Activated CD8-positive, alpha-beta memory T cell treated with anti-CD3 and anti-CD28 coated beads, Interleukin-2, amount 50 U/mL, for 4 hours (primary cell): ENCODE data around the gene CLSTN3.

Experiments
- DNase-seq: peaks from one replicate; pipeline ENCODE4 v3.0.0-alpha.2; 2020

Gene CLSTN3

GRCh38 chr12:7129872-7130691 lies at the start of gene CLSTN3:
Gene CLSTN3, plus strand, starts transcription at chr12:7130371. Its CDS starts 278 bp downstream, at chr12:7130649.
- DNase-seq = peak; percentile 84

DNA sequence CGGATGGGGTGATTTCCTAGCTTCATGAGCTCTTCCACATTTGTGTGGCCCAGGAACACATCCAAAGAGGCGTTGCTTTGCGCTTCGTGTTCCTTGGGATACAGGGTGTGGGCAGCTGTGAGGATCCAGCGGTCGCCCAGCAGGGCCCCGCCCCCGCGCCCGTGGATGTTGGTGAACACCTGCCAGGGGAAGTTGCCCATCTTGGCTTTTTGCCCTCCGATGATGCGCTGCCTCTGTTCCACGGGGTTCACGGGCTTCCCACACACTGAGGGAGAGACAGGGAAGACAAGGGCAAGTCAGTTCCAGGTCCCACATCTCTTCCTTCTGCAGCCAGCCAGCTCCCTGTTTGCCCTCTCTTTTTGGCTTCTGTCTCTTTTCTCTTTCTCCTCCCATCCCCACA lies 49.1 kb upstream of the CLSTN3 start:
- no peak for DNase-seq

DNA sequence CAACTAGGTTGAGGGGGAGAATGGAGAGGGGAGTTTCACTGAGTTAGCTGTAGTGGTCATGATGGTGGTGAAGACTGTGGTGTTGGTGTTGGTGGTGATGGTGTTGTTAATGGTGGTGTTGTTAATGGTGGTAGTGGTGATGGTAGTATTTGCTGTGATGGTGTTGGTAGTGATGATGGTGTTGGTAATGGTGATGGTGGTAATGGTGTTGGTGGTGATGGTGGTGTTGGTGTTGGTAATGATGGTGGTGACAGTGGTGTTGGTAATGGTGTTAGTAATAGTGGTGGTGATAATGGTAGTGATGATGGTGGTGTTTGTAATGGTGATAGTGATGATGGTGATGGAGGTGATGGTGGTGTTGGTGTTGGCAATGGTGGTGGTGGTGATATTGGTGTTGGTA lies 47.0 kb upstream of the CLSTN3 start:
- no peak for DNase-seq

DNA sequence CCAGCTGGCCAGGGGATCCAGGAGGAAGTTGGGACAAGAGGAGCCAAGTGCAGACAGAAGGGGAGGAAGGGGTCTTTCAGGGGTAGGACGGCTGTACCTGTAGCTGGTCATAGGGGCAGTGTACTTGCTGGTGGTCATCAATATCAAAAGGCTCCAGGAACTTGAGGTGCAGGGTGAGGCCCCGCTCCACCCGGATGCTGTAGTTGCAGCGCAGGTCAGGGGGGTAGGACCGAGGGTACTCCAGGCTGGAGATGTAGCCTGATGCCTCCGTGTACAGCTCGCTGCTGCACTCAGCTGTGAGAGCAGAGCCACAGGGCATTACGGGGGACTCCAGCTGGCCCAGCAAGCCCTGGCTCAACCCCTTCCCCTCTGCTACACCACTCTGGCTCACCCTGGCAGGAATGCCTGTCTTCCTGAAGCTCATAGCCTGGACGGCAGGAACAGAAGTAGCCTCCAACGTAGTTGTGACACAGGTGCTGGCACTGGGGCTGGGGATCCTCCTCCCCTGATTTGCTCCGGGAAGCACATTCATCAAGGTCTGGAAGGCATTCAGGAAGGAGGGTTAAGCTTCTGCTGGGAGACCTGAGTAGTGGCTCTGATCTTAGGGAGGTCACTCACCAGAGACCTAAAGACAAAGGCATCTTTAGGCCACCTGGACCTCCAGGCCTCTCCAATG lies 40.8 kb upstream of the CLSTN3 start:
- no peak for DNase-seq

DNA sequence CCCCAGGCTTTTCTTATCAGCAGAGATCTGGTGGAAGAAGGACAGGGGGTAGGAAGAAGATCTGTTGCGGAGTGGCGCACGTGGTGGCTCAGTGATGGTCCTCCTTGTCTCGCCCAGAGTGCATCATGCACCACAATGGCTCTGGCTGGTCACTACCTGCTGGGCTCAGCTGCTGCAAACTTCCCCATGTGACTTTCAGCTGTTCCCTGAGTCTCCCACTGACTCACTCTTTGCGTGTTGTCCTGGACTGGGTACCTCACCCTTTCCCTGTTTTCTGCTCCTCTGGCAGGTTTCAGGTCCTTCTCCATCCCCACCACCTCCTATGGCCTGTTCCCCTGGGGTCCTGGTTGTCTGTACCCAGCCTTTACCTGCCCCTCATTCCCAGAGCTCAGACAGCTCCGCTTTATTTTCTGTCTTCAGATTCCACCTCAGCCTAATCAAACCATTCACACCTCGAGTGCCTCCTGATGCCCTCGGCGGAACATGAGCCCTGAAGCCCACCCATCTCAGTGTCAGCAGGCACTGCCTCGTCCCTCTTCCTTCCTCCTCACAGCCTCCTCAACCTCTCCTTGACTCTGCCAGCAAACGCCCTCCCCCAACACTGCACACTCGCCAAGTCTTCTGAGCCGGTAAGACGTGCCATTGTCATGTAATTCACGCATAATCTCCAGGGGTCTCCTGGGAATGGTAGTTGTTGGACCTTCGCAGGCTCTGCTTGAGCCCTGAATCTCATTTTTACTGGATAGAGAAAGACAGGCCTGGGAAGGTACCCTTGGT lies 39.8 kb upstream of the CLSTN3 start:
- DNase-seq = no peak

GRCh38 chr12:7091171-7091570 lies 39.0 kb upstream of the CLSTN3 start:
- DNase-seq = no peak

GRCh38 chr12:7091660-7092228 lies 38.4 kb upstream of the CLSTN3 start:
- DNase-seq = no peak

DNA sequence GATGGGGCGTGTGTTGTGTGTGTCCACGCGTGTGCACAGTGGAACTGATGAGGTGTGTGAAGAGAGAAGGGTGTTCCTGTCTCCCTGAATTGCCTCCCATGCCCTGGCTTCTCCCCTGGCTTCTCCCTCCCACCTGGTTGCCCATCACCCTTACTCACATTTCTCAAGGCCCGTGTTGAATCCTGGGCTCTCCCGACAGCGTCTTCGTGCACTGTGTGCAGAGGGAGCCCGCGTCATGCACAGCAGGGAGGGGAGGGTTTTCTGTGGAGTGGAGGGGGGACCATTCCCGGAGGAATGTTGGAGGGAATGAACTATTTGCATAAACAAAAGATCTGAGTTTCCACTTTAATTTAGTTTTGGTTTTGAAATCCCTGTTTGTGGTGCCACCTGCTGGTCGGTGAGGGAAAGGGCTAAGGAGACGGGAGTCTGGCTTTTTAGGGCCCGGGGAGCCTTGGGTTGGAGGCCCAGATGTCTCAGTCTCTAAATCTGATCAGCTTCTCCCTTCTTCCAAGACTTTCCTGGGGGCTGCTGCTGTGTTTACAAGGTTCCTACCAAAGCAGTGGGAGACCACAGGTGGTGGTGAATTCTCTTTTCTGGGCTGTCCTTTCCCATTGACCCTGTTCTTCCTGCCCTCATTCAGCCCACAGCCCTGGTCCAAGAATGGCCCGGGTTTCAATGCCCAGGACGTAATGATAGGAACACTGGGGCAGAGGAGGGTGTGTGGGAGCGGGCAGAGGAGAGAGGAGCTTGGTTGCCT lies 37.8 kb upstream of the CLSTN3 start, which contains the start of gene C1R:
Gene C1R (minus strand): TSS at position 217 of the 757 bp plus-strand sequence. CDS start 57 bp downstream, at position 160.
- DNase-seq = peak; percentile 72

DNA sequence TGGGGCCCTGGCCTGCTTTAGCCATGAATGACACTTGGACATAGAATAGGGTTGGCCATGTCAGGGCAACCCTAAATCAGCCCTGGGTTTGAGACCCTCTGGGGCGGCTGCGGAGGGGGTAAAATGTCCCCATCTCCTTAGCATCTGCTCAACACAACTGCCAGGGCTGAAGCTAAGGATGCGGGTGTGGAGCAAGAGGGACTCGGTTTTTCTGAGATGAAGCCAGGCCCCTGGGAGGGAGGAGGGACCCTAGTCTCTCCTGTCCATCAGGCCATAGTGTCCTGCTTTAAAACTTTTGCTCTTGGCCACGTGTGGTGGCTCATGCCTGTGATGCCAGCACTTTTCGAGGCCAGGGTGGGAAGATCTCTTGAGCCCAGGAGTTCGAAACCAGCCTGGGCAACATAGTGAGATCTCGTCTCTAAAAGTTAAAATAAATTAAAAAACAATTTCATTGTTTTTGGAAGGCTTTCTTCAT lies 37.1 kb upstream of the CLSTN3 start:
- no peak for DNase-seq

- DNase-seq = no peak
These were observed 36.7 kb upstream of the CLSTN3 start for GRCh38 chr12:7093486-7093885.

DNA sequence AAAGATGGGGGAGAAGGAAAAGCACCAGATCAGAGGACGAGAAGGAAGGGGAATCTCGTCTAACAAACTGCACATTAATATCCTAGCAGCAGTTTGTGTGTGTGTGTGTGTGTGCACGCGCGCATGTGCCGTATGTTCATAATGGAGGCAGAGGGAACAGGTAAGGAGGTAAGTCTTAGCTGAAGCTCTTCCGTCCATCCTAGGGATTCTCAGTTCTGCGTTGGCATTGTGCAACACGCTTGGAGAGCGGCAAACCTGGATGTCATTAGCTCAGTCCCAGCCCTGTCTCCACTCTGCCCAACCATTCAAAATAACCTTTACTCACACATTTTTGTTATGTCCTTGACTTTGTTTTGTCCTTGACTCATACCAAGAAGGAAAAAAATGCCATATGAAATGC lies 36.3 kb upstream of the CLSTN3 start:
- DNase-seq = no peak

DNA sequence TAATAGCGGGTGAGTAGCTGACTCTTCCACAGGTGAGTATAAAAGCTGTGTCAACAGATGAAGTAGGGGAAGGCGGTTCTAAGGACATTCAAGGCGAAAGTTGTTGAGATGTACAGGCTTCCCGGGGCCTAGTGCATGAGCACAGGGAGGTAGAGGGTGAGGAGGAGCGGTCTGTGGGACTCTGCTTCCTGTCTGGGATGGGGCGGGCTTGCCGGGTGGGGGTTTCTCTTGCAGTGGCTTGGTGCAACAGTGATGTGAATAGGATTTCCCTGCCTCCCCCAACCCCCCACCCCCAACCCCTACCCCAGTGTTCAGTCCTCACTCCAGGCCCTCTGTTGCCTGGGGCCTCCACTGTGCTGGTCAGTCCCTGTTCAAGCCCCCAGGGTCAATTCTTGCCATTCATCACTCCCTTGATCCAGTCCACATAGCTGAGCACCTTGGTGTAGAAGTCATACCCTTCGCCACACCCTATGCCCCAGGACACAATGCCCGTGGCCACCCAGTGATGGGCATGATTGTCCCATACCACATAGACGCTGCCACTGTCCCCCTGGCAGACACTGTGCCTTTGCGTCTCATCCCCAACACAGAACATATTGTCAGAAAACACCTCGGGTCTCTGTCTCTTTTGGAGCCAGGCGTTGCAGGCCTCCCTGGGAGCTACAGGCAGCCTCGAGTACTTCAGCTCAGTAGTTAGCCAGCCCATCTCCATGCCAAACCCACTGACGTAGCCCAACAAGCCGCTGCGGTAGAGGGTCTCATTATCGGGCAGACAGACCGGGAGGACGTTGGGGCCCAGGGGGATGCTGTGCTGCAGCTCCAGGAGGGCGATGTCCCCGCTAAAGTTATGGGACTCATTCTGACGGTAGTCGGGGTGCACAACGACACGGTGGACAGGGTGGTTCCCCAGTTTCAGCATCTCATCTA lies 33.9 kb upstream of the CLSTN3 start:
- DNase-seq = no peak

GRCh38 chr12:7096979-7097378 lies 33.2 kb upstream of the CLSTN3 start:
- no peak for DNase-seq

DNA sequence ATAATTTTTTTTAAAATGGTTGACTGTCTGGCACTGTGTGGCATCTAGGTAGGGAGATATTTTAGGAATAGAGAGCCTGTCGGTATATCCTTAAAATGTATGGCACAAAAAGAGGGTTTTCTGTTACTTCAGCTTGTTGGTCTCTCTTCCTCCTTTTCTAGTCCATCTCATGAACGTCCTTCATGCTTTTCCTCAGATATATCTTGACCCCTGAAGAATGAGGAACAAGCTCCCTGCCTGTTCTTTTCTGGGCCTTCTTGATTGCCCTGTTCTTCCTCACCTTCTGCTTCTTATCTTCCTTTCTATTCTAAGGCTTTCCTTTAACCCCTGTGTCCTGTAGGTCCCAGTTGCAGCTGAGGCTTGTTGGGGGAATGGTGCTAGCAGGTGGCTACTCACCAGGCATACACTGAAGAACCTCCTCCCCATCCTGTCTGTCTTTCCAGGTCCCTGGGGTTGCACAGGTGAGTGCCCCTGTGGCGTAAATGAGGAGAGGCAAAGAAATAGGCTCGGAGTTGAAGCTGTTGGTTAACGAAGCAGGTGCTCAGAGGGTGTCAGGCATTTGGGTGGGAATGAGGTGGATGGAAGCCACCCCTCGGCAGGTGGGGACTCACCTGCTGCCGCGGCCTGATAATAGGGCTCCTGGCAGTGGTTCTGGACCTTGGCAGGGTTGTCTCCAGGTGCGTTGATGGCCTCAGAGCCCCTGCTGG lies 30.7 kb upstream of the CLSTN3 start:
- DNase-seq = no peak

GRCh38 chr12:7100239-7100638 lies 29.9 kb upstream of the CLSTN3 start:
- no peak for DNase-seq

DNA sequence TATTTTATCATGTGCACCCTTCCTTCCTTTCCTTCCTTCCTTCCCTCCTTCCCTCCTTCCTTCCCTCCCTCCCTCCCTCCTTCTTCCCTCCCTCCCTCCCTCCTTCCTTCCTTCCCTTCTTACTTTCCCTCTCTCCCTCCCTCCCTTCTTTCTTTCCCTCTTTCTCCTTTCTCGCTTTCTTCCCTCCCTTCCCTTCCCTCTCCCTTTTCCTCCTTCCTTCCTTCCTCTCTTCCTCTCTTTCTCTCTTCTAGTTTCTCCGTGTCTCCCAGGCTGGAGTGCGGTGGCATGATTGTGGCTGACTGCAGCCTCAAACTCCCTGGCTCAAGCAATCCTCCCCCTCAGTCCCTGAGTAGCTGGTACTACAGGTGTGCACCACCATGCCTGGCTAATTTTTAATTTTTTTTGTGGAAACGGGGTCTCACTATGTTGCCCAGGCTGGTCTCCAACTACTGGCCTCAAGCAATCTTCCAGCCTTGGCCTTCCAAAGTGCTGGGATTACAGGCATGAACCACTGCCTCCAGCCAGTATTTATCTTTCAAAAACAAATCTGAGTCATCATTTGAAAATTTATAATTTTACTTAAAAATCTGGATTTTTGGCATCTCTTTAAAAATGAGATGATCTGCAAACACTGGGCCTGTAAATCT lies 29.0 kb upstream of the CLSTN3 start:
- DNase-seq = no peak

GRCh38 chr12:7101694-7102131 lies 28.5 kb upstream of the CLSTN3 start:
- DNase-seq = no peak

- DNase-seq = no peak
These were observed 27.6 kb upstream of the CLSTN3 start for GRCh38 chr12:7102582-7102981.

DNA sequence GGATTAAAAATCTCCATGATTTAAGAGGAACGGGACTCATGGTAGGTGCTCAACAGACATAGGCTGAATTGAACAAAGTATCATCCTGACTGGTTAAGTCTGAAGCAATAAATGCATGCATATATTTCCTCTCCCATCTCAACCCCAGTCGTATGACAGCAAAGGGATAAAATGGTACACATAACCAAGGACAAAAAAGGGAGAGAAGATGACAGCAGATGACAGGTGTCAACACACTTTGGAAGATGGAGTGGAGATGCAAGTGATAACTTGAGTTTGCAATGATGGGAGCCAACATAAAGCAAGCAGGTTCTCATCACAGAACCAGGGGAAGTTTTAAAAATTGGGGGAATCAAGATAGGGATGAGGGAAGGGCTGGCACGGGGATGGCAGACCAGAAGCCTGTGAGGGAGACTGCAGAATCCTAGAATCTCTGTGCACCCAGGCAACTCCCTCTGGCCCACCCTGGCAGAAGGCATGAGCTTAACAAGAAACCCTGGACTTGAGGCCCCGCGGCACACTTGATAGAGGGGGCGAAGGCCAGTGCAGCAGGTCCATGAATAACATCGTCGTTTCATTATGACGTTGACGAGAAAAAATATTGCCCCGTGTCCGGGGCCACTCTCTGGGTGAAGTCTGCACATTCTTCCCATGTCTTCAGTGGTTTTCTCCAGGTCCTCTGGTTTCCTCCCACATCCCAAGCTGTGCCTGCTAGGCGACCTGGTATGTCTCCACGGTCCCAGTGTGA lies 26.2 kb upstream of the CLSTN3 start:
- no peak for DNase-seq
